Endothelial cell of umbilical vein (primary cell): ENCODE data around the gene CAPNS1. TPM values are rescaled to one million over a fixed set of nuclear protein-coding genes. Genes with fewer than 3 reads are reported as not detected.

Source experiments
- BruUV-seq: library from RNA; stranded (reverse); fragments of 400-500 nt; replicated peaks from 2 replicates; lab custom pipeline; 2021; lab: Mats Ljungman, UMichigan
- CTCF ChIA-PET: fragments of 300-600, 350-600 bp; sonication (Branson Sonifier 250); formaldehyde crosslinking; loops from one replicate; lab custom pipeline; 2021; ENCODE audit warnings: antibody characterized with exemption, inconsistent platforms; lab: Charles Lee
- POLR2A ChIA-PET: fragments of 300-600, 350-600 bp; sonication (Branson Sonifier 250); formaldehyde crosslinking; loops from one replicate; lab custom pipeline; 2021; ENCODE audit warnings: antibody characterized with exemption, inconsistent platforms; lab: Charles Lee
- DNase-seq: peaks from one replicate; pipeline ENCODE4 v3.0.0-alpha.2; 2011; ENCODE audit warnings: low read depth, low spot score
- FAIRE-seq: peaks from 2 replicates; lab custom pipeline; 2011; peaks lifted over from hg19 to GRCh38; lab: Jason Lieb, UNC
- H2AFZ ChIP-seq: 2 replicates; pipeline ENCODE4 v1.6.0; 2012; ENCODE audit warnings: low read depth, low read length, control low read depth, inconsistent platforms
- H3K27ac ChIP-seq: 2 replicates; pipeline ENCODE4 v1.5.1; 2011; ENCODE audit warnings: low read depth, mild to moderate bottlenecking, control low read depth, low read length, moderate library complexity; ENCODE audit not compliant: insufficient read depth
- H3K27me3 ChIP-seq, 2 experiments: 2 replicates each; pipeline versions ENCODE4 v1.6.0 to v1.6.1; 2011; ENCODE audit warnings: low read length in 2 of 2, mixed read lengths in 1 of 2; ENCODE audit not compliant: control insufficient read depth in 2 of 2, insufficient read depth in 2 of 2
- H3K36me3 ChIP-seq, 2 experiments: 2 replicates in 1 of 2; 3 replicates in 1 of 2; pipeline ENCODE4 v1.5.1; 2011; ENCODE audit warnings: low read length in 2 of 2, mild to moderate bottlenecking in 1 of 2, moderate library complexity in 1 of 2; ENCODE audit not compliant: control insufficient read depth in 2 of 2, insufficient read depth in 2 of 2; ENCODE audit errors: extremely low read depth in 1 of 2
- H3K4me1 ChIP-seq: 3 replicates; pipeline ENCODE4 v1.5.1; 2011; ENCODE audit warnings: mild to moderate bottlenecking, low read length; ENCODE audit not compliant: control insufficient read depth, insufficient read depth; ENCODE audit errors: extremely low read depth
- H3K4me2 ChIP-seq: 2 replicates; pipeline ENCODE4 v1.6.1; 2011; ENCODE audit warnings: low read length, control low read depth, mixed read lengths; ENCODE audit not compliant: insufficient read depth
- H3K4me3 ChIP-seq, 3 experiments: fragments of 200-600 bp in 1 of 3; sonication (generic), shearing (Covaris generic) in 1 of 3; replicated peaks in 1 of 3; 2 replicates each; pipeline ENCODE4 v1.5.1; 2011 to 2016; ENCODE audit warnings: control low read depth in 3 of 3, low read length in 3 of 3, mild to moderate bottlenecking in 2 of 3, inconsistent platforms in 1 of 3, low read depth in 1 of 3, moderate library complexity in 1 of 3; ENCODE audit not compliant: insufficient read depth in 1 of 3
- H3K79me2 ChIP-seq: 2 replicates; pipeline ENCODE4 v1.6.0; 2012; ENCODE audit warnings: low read length, inconsistent platforms; ENCODE audit not compliant: control insufficient read depth, insufficient read depth
- H3K9ac ChIP-seq: replicated peaks from 2 replicates; pipeline ENCODE3; 2011; ENCODE audit warnings: low read length, control low read depth; ENCODE audit not compliant: insufficient read depth; ENCODE audit errors: extremely low read depth
- H3K9me1 ChIP-seq: replicated peaks from 3 replicates; pipeline ENCODE4 v1.6.0; 2011; ENCODE audit warnings: mild to moderate bottlenecking, low read length; ENCODE audit not compliant: control insufficient read depth, insufficient read depth; ENCODE audit errors: extremely low read depth
- H3K9me3 ChIP-seq: replicated peaks from 2 replicates; pipeline ENCODE4 v1.5.1; 2012; ENCODE audit warnings: low read length, inconsistent platforms; ENCODE audit not compliant: control insufficient read depth, insufficient read depth
- H4K20me1 ChIP-seq: replicated peaks from 2 replicates; pipeline ENCODE3; 2011; ENCODE audit warnings: mild to moderate bottlenecking, low read length; ENCODE audit not compliant: control insufficient read depth, insufficient read depth; ENCODE audit errors: extremely low read depth
- EZH2 ChIP-seq: IDR thresholded peaks from 2 replicates; pipeline ENCODE4 v1.6.1; 2012; ENCODE audit warnings: borderline replicate concordance, low read depth, mild to moderate bottlenecking, moderate library complexity, low read length, inconsistent platforms; ENCODE audit not compliant: severe bottlenecking
- FOS ChIP-seq: IDR thresholded peaks from 2 replicates; pipeline ENCODE4 v1.6.1; 2011; ENCODE audit warnings: mild to moderate bottlenecking, low read length, moderate library complexity, borderline replicate concordance; ENCODE audit not compliant: insufficient read depth
- GATA2 ChIP-seq: IDR thresholded peaks from 2 replicates; pipeline ENCODE4 v1.7.0; 2011; ENCODE audit warnings: low read depth, mild to moderate bottlenecking, moderate library complexity, mixed read lengths, low read length; ENCODE audit not compliant: insufficient read length, insufficient read depth
- JUN ChIP-seq: IDR thresholded peaks from 2 replicates; pipeline ENCODE4 v1.6.1; 2011; ENCODE audit warnings: borderline replicate concordance, low read depth; ENCODE audit not compliant: insufficient read length, insufficient read depth
- MYC ChIP-seq: IDR thresholded peaks from one replicate; pipeline ENCODE4 v1.6.1; 2011; ENCODE audit warnings: mild to moderate bottlenecking, low read depth, low read length
- POLR2A ChIP-seq: IDR thresholded peaks from 2 replicates; pipeline ENCODE4 v1.6.1; 2012; ENCODE audit warnings: low read depth, mild to moderate bottlenecking, control low read depth, low read length
- POLR2AphosphoS5 ChIP-seq: IDR thresholded peaks from 2 replicates; pipeline ENCODE4 v1.6.1; 2012; ENCODE audit warnings: low read depth, mild to moderate bottlenecking, control low read depth, low read length, moderate library complexity; ENCODE audit not compliant: insufficient read depth
- dilution Hi-C: fragments of 300-500 bp; cut with MboI; formaldehyde crosslinking; loops from one replicate; pipeline ENCODE4 v1.15.0; 2019; ENCODE audit warnings: low sequenced_read_pairs; ENCODE audit not compliant: extremely low pct_ligation_motif_present
- intact Hi-C: fragments of 100-400 bp; cut with micrococcal nuclease; formaldehyde crosslinking; loops from one replicate; pipeline ENCODE4 v1.10.0; 2022
- polyA plus RNA-seq, 4 experiments: library from polyadenylated mRNA; depleted of rRNA in 3 of 4; stranded (reverse) in 3 of 4; unstranded in 1 of 4; fragments of >200 nt; gene quantifications; 2 replicates each; pipeline versions ENCODE4 v1.2.1 to v1.2.3, GENCODE V29; 2011 to 2012; ENCODE audit warnings: missing spikeins in 1 of 4
- total RNA-seq: library from RNA; stranded (reverse); gene quantifications from 2 replicates; pipeline ENCODE4 v1.2.3, GENCODE V29; 2021
- TF ChIP-seq, protein P1 (sequence below), 2 donors: IDR thresholded peaks; 1 replicate in 1 of 2; 2 replicates in 1 of 2; pipeline ENCODE4 v1.5.1; 2011; ENCODE audit warnings: low read length in 2 of 2, mild to moderate bottlenecking in 2 of 2, moderate library complexity in 2 of 2, control low read depth in 1 of 2, inconsistent platforms in 1 of 2, low read depth in 1 of 2; ENCODE audit not compliant: insufficient read depth in 1 of 2; ENCODE audit errors: extremely low read depth in 1 of 2
- TF ChIP-seq, protein P2 (sequence below): IDR thresholded peaks from 2 replicates; pipeline ENCODE4 v1.6.1; 2011; ENCODE audit not compliant: insufficient read depth, insufficient read length

CAPNS1 gene
- total and polyA plus RNA-seq, 2 donors (not counting 3 experiments of a cell fraction or from before 2014, with no cell fraction given), result 777 to 1,095 TPM

- Histone ChIP-seq H3K79me2 (peaks cover 21% of the 10 kb centered on the region), H3K9me3 (no peaks in the 10 kb centered on the region), H3K9me1 (no peaks in the 10 kb centered on the region), H4K20me1 (no peaks in the 10 kb centered on the region), H3K4me2 (peak overlapping the region; percentile 52), H3K4me1 (peaks cover 14% of the 10 kb centered on the region), H3K4me3 (no peak overlapping the region), H3K27me3 (no peaks in the 10 kb centered on the region), H3K9ac (no peak overlapping the region), H3K27ac (no peak overlapping the region), H2AFZ (no peak overlapping the region), H3K36me3 (peaks cover 12 to 34% of the 10 kb centered on the region in 2 experiments)
- TF ChIP-seq EZH2 (no peak), GATA2 (no peak), POLR2A (no peak), MYC (no peak), POLR2AphosphoS5 (no peak), JUN (no peak), FOS (no peak)
- TF ChIP-seq, protein P1, sequence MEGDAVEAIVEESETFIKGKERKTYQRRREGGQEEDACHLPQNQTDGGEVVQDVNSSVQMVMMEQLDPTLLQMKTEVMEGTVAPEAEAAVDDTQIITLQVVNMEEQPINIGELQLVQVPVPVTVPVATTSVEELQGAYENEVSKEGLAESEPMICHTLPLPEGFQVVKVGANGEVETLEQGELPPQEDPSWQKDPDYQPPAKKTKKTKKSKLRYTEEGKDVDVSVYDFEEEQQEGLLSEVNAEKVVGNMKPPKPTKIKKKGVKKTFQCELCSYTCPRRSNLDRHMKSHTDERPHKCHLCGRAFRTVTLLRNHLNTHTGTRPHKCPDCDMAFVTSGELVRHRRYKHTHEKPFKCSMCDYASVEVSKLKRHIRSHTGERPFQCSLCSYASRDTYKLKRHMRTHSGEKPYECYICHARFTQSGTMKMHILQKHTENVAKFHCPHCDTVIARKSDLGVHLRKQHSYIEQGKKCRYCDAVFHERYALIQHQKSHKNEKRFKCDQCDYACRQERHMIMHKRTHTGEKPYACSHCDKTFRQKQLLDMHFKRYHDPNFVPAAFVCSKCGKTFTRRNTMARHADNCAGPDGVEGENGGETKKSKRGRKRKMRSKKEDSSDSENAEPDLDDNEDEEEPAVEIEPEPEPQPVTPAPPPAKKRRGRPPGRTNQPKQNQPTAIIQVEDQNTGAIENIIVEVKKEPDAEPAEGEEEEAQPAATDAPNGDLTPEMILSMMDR (IDR thresholded peaks at IDR 0.05; ENCODE audit: extremely low read depth in 1 of 2, insufficient read depth in 1 of 2, low read depth in 1 of 2, low read length in 2 of 2), result no peak
- TF ChIP-seq, protein P2, sequence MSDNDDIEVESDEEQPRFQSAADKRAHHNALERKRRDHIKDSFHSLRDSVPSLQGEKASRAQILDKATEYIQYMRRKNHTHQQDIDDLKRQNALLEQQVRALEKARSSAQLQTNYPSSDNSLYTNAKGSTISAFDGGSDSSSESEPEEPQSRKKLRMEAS, result no peak
- intact Hi-C loops (no loop called here), dilution Hi-C loops (no loop called here)
- no TSS peak for BruUV-seq
- ChIA-PET CTCF (no interaction called here), POLR2A (no interaction called here)
- FAIRE-seq (no peak), DNase-seq (no peak)
Observed at GRCh38 chr19:36142046-36142445, 2.2 kb downstream of the CAPNS1 start.
